Activated naive CD4-positive, alpha-beta T cell treated with anti-CD3 and anti-CD28 coated beads, Interleukin-2, amount 10 ng/mL, durations not matched to agents 7 days and 5 days (primary cell): Measurements from ENCODE around the gene SNED1.

Experiments used
- CTCF ChIA-PET: fragments of 350-600 bp; sonication (Branson Sonifier 250); formaldehyde crosslinking; loops from one replicate; lab custom pipeline; 2021; ENCODE audit warnings: antibody characterized with exemption; lab: Charles Lee
- DNase-seq: peaks from one replicate; pipeline ENCODE4 v3.0.0-alpha.2; 2020
- H3K27ac Mint-ChIP-seq: one replicate; pipeline ENCODE4 v1.8.0; 2021; ENCODE audit warnings: mild to moderate bottlenecking, moderate library complexity, mixed read lengths
- H3K27me3 Mint-ChIP-seq: one replicate; pipeline ENCODE4 v1.8.0; 2021; ENCODE audit warnings: mild to moderate bottlenecking, mixed read lengths
- H3K36me3 Mint-ChIP-seq: one replicate; pipeline ENCODE4 v1.8.0; 2021; ENCODE audit warnings: mixed read lengths
- H3K4me1 Mint-ChIP-seq: one replicate; pipeline ENCODE4 v1.8.0; 2021; ENCODE audit warnings: mixed read lengths
- H3K4me3 Mint-ChIP-seq: one replicate; pipeline ENCODE4 v1.8.0; 2021; ENCODE audit warnings: mild to moderate bottlenecking, moderate library complexity, mixed read lengths
- H3K9me3 Mint-ChIP-seq: one replicate; pipeline ENCODE4 v1.8.0; 2021; ENCODE audit warnings: mixed read lengths

Gene SNED1

DNA sequence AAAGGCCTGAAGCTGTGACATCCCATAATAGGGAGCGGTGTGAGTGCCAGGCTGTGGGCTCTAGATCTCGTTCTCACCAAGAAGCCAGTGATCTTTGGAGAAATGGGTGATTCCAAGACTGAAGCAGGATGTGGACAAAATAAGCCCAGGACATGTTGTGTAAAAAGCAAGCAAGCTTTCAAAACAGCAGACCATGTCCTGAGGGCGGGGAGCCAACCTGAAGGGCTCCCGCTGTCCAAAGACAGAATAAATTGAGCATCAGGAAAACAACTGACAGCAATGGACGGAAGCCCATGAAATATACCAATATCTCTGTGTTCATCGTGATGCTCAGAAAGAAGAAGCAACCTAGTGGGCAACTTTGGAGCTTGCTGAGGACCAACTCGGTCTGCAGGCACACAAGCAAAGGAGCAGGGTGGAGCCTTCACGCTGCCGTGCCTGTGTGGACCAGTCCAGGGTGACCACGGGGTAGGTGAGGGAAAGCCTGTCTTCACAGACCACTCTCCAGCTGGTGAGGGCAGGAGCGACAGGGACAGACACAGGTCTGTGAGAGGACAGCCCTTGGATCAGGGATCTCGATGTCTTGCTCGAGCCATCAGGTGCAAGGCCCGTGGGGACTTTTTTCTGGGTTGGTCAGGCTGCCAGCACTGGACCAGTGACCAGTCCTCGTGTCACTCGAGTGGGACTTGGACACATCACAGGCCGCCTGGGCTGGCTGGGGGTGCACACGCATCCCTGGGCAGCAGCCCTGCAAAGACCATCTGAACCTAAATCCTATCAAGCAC is 82.2 kb downstream of the SNED1 start:
- no peaks in the 10 kb centered on the region for H3K27me3 Mint-ChIP-seq
- CTCF ChIA-PET, result no interaction called here
- no peak for DNase-seq
- peaks cover 4% of the 10 kb centered on the region for H3K36me3 Mint-ChIP-seq
- no peak overlapping the region for H3K27ac Mint-ChIP-seq
- no peaks in the 10 kb centered on the region for H3K9me3 Mint-ChIP-seq
- H3K4me3 Mint-ChIP-seq, result no peak overlapping the region
- peaks cover 5% of the 10 kb centered on the region for H3K4me1 Mint-ChIP-seq

DNA sequence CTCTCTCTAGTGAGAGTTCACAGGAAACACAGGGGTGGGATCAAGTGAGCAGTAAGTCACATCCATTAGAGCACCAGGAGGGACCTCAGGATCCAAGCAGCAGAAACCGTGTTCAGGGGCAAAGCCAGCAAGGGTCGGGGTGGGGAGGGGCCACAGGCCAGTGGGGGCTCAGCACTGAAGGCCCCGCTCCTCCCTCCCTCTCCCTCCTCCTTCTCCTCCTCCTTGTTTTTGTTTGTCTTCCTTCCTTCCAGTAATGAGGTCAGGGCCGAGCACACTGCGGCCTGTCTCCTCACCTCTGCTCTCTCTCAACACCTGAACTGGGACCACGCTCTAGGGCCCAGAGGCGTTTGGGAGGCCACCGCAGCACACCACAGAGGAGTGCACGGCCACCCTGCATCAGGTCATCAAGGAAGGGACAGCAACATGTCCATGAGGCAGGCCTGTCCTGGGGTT is 82.8 kb downstream of the SNED1 start:
- Mint-ChIP-seq H3K36me3 (peaks cover 6% of the 10 kb centered on the region), H3K4me1 (peaks cover 5% of the 10 kb centered on the region), H3K4me3 (no peak overlapping the region), H3K27me3 (no peaks in the 10 kb centered on the region), H3K9me3 (no peaks in the 10 kb centered on the region), H3K27ac (no peak overlapping the region)
- CTCF ChIA-PET, result no interaction called here
- DNase-seq, result no peak

GRCh38 chr2:241081643-241082340 is 83.4 kb downstream of the SNED1 start:
- no peak for DNase-seq
- Mint-ChIP-seq H3K27ac (no peak overlapping the region), H3K4me3 (no peak overlapping the region), H3K9me3 (no peaks in the 10 kb centered on the region), H3K27me3 (no peaks in the 10 kb centered on the region), H3K4me1 (peaks cover 5% of the 10 kb centered on the region), H3K36me3 (peaks cover 10% of the 10 kb centered on the region)
- CTCF ChIA-PET, result interaction anchor here (0.9 kb wide), 1 partner anchor 69 kb away, joined by 3 read pairs; the partner anchor contains the start of gene PPP1R7

DNA sequence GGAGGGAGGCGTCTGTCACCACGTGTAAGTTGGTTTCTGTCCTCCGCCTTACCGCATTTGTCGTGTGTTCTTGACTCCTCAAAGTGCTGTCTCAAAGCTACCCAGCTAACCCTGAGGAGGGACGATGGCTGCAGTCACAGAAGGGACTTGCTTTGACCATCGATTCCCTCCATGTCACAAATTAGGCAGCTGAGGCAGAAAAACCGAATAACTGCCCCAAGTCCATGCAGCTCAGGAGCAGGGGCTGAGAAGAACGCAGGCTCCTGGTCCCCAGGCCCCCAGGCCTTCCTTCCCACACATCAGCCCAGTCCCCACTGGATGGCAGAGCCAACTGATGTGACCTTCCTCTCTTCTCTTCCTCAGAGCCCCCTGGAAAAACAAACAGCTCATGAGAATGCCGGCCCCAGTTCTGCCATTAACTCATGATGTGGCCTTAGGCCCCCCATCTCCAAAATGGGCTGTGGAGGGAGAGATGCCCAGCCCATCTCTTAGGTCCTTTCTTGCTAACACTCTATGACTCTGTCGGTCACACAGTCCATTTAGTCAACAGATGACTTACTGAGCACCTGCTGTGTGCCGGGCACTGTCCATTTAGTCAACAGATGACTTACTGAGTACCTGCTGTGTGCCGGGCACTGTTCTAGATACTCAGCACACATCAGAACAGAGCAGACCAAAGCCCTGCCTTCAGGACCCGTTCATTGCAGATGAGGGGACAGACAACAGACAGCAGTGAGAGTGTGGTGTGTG is 84.1 kb downstream of the SNED1 start:
- CTCF ChIA-PET, result interaction anchor here (0.9 kb wide), 1 partner anchor 68 kb away, joined by 3 read pairs; the partner anchor contains the start of gene PPP1R7
- Mint-ChIP-seq H3K27me3 (no peaks in the 10 kb centered on the region), H3K4me3 (no peak overlapping the region), H3K36me3 (peaks cover 18% of the 10 kb centered on the region), H3K27ac (peak overlapping the region; percentile 68), H3K9me3 (no peaks in the 10 kb centered on the region), H3K4me1 (peaks cover 5% of the 10 kb centered on the region)
- DNase-seq, result no peak

GRCh38 chr2:241083091-241083415 is 84.6 kb downstream of the SNED1 start:
- DNase-seq, result no peak
- Mint-ChIP-seq H3K4me1 (peaks cover 5% of the 10 kb centered on the region), H3K9me3 (no peaks in the 10 kb centered on the region), H3K27ac (no peak overlapping the region), H3K27me3 (no peaks in the 10 kb centered on the region), H3K36me3 (peaks cover 23% of the 10 kb centered on the region), H3K4me3 (no peak overlapping the region)
- CTCF ChIA-PET, result no interaction called here

DNA sequence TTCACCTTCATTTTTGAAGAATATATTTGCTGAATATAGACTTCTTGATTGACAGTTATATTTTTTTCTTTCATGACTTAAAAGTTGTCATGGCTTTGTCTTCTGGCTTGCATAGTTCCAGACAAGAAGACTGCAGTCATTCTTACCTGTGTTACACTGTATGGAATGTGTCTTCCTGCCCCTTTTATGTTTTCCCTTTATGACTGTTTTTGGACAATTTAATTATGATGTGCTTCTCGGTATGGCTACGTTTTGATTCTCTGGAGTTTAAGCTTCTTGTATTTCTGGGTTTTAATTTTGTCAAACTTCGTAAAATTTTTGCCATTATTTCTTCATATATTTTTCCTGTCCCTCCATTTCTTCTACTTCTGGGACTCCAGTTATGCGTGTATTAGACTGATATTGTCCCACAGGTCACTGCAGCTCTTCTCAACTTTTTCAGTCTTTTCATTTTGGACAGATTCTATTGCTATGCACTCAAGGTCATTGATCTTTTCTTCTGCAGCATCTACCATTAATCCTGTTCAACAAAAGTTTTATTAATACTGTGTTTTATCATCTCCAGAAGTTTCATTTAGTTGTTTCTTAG is 86.5 kb downstream of the SNED1 start:
- no peaks in the 10 kb centered on the region for H3K27me3 Mint-ChIP-seq
- CTCF ChIA-PET, result no interaction called here
- H3K4me1 Mint-ChIP-seq, result no peaks in the 10 kb centered on the region
- no peak for DNase-seq
- peaks cover 36% of the 10 kb centered on the region for H3K36me3 Mint-ChIP-seq
- no peak overlapping the region for H3K27ac Mint-ChIP-seq
- H3K4me3 Mint-ChIP-seq, result no peak overlapping the region
- H3K9me3 Mint-ChIP-seq, result no peaks in the 10 kb centered on the region

DNA sequence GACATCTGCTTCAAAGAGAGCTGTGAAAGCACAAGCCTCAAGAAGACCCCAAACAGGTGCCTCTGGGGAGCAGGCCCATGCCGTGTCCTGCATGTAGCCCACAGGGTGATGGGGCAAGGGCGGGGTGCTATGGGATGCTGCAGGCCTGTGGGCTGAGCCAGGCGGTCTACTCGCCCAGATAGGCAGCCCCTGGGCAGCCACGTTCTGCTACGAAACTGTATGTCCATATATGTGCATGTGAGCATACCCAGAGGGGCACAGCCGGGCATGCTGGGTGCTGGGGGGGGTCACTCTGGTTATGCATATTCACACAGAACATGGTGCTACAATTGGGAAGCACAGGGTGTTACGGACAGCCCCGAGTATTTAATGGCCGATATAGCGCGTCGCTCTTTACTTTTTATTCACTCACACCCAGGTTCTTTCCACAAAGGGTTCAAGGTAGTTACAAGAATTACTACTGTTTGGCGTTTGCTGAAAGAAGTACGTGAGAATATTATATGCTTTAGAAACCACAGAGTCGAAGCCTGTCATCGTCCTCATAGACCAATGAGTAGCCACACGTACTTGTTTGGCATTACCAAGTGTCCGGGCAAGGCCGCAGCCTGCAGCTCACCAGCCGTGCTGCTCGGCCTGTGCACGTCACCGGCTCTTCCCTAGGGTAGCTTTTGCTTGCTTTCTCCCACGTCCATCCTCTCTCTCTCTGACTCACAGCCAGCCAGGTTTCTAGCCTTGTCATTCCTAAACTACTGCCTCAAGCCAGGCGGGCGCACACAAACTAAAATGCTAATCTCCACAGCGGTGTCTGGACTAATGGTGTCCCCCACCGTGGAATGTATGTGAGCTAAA is 89.2 kb downstream of the SNED1 start:
- CTCF ChIA-PET, result interaction anchor here (2.6 kb wide), 1 partner anchor 9 kb away, joined by 12 read pairs; no protein-coding TSS in a partner anchor
- peak; percentile 2 for DNase-seq
- H3K4me3 Mint-ChIP-seq, result no peak overlapping the region

DNA sequence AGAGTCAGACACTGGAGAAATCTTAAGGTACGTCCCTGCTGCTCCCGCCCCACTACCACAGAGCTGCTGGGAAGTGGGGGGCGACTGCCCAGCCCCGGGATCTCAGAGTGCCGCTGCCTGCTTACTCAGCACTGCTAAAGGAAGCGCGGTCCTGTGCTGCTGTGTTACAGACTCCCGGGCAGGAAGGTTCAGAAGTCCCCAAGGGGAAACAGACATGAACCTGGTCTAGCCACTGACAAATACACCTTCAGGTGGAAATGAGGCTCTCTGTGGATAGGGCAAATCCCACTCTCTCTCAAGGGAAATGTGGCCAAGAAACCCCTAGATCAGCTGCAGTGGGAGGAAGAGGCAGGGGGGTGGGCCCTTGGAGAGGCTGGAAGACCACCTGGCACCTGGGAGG is 90.0 kb downstream of the SNED1 start:
- Mint-ChIP-seq H3K27ac (peak overlapping the region; percentile 33), H3K4me3 (no peak overlapping the region)

More for the DNA sequence above, 89.2 kb downstream of the SNED1 start:
- H3K27ac Mint-ChIP-seq, result no peak overlapping the region
- no peaks in the 10 kb centered on the region for H3K9me3 Mint-ChIP-seq
- H3K36me3 Mint-ChIP-seq, result peaks cover 47% of the 10 kb centered on the region
- no peaks in the 10 kb centered on the region for H3K4me1 Mint-ChIP-seq
- H3K27me3 Mint-ChIP-seq, result no peaks in the 10 kb centered on the region

GRCh38 chr2:241088791-241089732 is 90.6 kb downstream of the SNED1 start:
- CTCF ChIA-PET, result interaction anchor here (2.6 kb wide), 1 partner anchor 11 kb away, joined by 12 read pairs; no protein-coding TSS in a partner anchor
- no peak for DNase-seq
- H3K4me3 Mint-ChIP-seq, result no peak overlapping the region
- H3K27me3 Mint-ChIP-seq, result no peaks in the 10 kb centered on the region
- H3K36me3 Mint-ChIP-seq, result peaks cover 53% of the 10 kb centered on the region
- no peaks in the 10 kb centered on the region for H3K4me1 Mint-ChIP-seq
- no peaks in the 10 kb centered on the region for H3K9me3 Mint-ChIP-seq
- H3K27ac Mint-ChIP-seq, result peak overlapping the region; percentile 37

More for the DNA sequence above, 90.0 kb downstream of the SNED1 start:
- DNase-seq, result no peak
- CTCF ChIA-PET, result interaction anchor here (2.6 kb wide), 1 partner anchor 10 kb away, joined by 12 read pairs; no protein-coding TSS in a partner anchor
- Mint-ChIP-seq H3K9me3 (no peaks in the 10 kb centered on the region), H3K36me3 (peaks cover 48% of the 10 kb centered on the region), H3K27me3 (no peaks in the 10 kb centered on the region), H3K4me1 (no peaks in the 10 kb centered on the region)

DNA sequence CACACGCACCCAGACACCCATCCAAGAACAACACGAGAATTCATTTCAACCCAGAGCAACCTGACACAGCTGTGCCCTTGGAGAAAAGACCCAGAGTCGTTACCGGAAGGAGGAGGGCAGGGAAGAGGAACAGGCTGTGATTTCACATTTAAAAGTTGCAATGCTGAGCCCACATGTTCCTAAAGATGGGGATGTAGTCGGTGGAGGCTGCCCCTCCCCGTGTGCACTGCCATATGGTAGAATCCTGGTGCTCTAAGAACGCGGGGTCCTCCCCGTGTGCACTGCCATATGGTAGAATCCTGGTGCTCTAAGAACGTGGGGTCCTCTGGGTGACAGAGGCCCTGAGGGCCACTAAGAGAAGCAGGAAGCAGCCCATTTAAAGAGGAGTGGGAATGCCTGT is 92.8 kb downstream of the SNED1 start:
- Mint-ChIP-seq H3K27ac (no peak overlapping the region), H3K4me3 (no peak overlapping the region), H3K9me3 (no peaks in the 10 kb centered on the region), H3K36me3 (peaks cover 66% of the 10 kb centered on the region), H3K4me1 (peaks cover 18% of the 10 kb centered on the region), H3K27me3 (no peaks in the 10 kb centered on the region)
- no peak for DNase-seq
- CTCF ChIA-PET, result no interaction called here

DNA sequence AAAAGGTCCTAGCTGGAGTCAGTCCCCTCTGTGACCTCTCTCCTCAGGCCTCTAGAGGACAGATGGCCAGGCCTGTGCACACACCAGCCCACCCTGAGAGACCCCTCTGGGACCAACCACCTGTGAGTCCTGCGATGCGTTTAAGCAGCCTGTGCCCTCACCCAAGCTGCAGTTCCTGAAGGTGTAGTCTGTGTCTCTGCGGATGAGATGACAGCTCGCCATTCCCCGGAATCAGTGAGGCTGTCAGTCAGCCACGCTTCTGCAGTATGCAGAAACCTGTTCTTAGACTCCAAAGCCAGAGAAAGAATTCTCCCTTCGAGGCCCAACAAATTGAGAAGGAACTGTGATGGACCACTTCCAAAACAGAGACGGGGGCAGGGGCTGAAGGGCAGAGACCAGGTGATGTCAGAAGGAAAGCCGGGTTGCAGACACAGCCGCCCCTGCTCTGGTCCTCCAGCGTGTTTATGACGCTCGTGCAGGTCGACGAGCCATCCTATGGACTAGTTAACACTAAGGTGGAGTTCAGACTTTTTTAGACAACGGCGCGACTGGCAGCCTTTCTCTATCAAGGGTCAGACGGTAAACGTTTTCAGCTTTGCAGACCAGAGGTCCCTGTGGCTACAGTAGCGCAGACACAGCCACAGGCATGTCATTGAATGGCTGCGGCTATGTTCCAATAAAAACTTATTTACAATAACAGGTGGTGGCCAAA is 93.5 kb downstream of the SNED1 start:
- Mint-ChIP-seq H3K27me3 (no peaks in the 10 kb centered on the region), H3K9me3 (no peaks in the 10 kb centered on the region), H3K4me1 (peaks cover 25% of the 10 kb centered on the region), H3K4me3 (no peak overlapping the region), H3K27ac (no peak overlapping the region), H3K36me3 (peaks cover 66% of the 10 kb centered on the region)
- CTCF ChIA-PET, result interaction anchor here (2.0 kb wide), 1 partner anchor 13 kb away, joined by 9 read pairs; no protein-coding TSS in a partner anchor
- no peak for DNase-seq

GRCh38 chr2:241092677-241093076 is 94.3 kb downstream of the SNED1 start:
- CTCF ChIA-PET, result interaction anchor here (2.0 kb wide), 1 partner anchor 14 kb away, joined by 9 read pairs; no protein-coding TSS in a partner anchor

More at GRCh38 chr2:241092677-241093076, 94.3 kb downstream of the SNED1 start:
- Mint-ChIP-seq H3K27ac (peak overlapping the region; percentile 42), H3K4me3 (no peak overlapping the region), H3K4me1 (peaks cover 32% of the 10 kb centered on the region), H3K27me3 (no peaks in the 10 kb centered on the region), H3K36me3 (peaks cover 66% of the 10 kb centered on the region), H3K9me3 (no peaks in the 10 kb centered on the region)
- DNase-seq, result no peak
